Measurements from ENCODE around the gene TCN2. TPM values are rescaled to one million over a fixed set of nuclear protein-coding genes. Genes with fewer than 3 reads are reported as not detected.
"Not testable (repeated sequence)": the region's sequence is repeated elsewhere in the genome, so short reads cannot be mapped to it uniquely, and the experiment has no call there.

The TCN2 gene
- total RNA-seq, 4 donors from 2014 or later = 14.2 to 42.7 (median 33.3) TPM

DNA sequence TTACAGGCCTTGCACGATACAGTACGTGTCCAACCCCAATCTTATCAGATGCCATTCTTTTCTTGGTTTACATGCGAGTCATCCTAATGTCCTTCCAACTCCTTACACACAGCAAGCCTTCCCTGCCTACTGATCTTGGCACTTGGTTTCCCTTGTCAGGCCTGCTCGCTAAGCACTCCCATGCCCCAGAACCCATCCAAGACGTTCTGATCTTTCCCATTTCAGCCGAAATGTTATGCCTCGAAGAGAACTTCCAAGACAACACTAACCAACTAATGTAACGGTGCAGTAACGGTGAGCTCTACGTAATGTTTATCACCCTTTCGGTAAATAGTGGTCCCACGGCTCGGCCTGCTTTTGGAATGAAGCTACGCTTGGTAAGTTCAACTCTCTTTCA is 15.8 kb upstream of the TCN2 start:
- H3K4me1 ChIP-seq = peaks cover 5 to 27% (median 10%) of the 10 kb centered on the region in 3 donors
- no peak for TF ChIP-seq POLR2AphosphoS5 (IDR thresholded peaks at IDR 0.05)
- TF ChIP-seq, protein P1, sequence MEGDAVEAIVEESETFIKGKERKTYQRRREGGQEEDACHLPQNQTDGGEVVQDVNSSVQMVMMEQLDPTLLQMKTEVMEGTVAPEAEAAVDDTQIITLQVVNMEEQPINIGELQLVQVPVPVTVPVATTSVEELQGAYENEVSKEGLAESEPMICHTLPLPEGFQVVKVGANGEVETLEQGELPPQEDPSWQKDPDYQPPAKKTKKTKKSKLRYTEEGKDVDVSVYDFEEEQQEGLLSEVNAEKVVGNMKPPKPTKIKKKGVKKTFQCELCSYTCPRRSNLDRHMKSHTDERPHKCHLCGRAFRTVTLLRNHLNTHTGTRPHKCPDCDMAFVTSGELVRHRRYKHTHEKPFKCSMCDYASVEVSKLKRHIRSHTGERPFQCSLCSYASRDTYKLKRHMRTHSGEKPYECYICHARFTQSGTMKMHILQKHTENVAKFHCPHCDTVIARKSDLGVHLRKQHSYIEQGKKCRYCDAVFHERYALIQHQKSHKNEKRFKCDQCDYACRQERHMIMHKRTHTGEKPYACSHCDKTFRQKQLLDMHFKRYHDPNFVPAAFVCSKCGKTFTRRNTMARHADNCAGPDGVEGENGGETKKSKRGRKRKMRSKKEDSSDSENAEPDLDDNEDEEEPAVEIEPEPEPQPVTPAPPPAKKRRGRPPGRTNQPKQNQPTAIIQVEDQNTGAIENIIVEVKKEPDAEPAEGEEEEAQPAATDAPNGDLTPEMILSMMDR (IDR thresholded peaks at IDR 0.05) = no peak
- TF ChIP-seq POLR2A (IDR thresholded peaks at IDR 0.05) = no peak
- TF ChIP-seq EP300 (IDR thresholded peaks at IDR 0.05) = no peak
- H3K9me3 ChIP-seq = no peaks in the 10 kb centered on the region
- peaks cover 4 to 35% of the 10 kb centered on the region in 2 donors for H3K36me3 ChIP-seq
- peak overlapping the region; percentile 57 to 66 for H3K4me3 ChIP-seq
- ATAC-seq = no peak
- peak overlapping the region in 3 of 4 donors; percentile 79 to 80 (median 79) for H3K27ac ChIP-seq
- H3K27me3 ChIP-seq = peaks cover 7% of the 10 kb centered on the region
- WGBS, 2 donors (ENCODE audit: low coverage in 1 of 2) = 2 to 3% methylated on average over 14 of the region's 14 CpGs

DNA sequence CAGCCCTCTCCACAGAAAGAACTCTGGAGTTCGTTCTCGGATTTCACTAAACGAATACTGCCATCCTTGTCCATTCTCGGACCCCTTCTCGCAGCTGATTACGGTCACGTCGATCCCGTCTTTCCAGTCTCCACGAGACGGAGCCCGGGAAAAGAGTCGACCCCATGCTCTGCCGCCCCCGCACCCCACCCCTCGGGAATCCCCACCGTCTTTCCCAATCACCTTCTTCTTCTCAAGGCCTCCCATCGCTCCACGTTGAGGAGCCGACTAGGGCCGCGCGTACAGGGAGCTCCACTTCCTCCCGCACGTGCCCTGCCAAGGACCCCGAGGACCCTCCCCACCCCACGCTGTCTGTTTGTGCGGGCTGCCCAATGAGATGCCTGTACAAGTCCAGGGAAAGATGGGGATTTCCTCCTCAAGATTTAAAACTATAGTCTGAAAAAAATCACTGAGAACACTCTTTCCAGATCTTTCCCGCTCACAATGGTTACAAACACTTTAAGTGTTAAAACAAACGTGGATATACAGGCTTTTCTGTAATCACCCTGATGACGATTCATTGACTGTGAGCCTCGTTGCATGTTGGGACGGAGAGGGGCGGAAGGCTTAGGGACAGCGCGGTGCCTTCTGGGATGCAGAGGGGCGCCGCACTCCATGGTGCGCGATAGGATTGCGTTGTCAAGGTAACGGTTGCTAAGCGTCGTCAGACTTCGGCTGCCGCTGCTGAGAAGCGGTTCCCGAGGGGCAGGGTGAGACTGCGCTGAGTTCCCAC is 15.2 kb upstream of the TCN2 start, which contains the start of gene PES1:
Gene PES1, minus strand, starts transcription at position 323 of the 772 bp plus-strand sequence. Its CDS starts 77 bp downstream, at position 246.
- Histone ChIP-seq H3K27me3 (peaks cover 10% of the 10 kb centered on the region), H3K4me3 (peak within 1 kb of the TSS; percentile 57 to 66), H3K27ac (peak within 1 kb of the TSS; percentile 32 to 80 (median 79)), H3K9me3 (no peaks in the 10 kb centered on the region), H3K4me1 (peaks cover 5 to 27% (median 10%) of the 10 kb centered on the region in 3 donors), H3K36me3 (peaks cover 4 to 29% of the 10 kb centered on the region in 2 donors)
- TF ChIP-seq, protein P1 (IDR thresholded peaks at IDR 0.05) = no peak
- peak; percentile 72 for TF ChIP-seq POLR2AphosphoS5 (IDR thresholded peaks at IDR 0.05)
- TF ChIP-seq POLR2A (IDR thresholded peaks at IDR 0.05) = peak in 1 of 2 donors; percentile 37
- peak; percentile 100 for ATAC-seq
- whole genome bisulfite sequencing, 2 donors (ENCODE audit: low coverage in 1 of 2) = 0% methylated on average over 10 to 23 of the region's 49 CpGs

DNA sequence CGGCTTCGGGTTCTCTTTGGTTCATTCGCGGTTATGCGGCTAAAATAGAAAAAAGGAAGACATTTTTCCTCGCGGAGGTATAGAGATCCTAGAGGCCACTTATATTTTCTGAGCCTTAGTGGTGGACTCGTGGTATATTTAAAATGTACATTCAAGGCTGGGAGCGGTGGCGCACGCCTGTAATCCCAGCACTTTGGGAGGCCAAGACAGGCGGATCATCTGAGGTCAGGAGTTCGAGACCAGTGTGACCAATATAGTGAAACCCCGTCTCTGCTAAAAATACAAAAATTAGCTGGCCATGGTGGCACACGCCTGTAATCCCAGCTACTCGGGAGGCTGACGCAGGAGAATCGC is 14.6 kb upstream of the TCN2 start:
- H3K9me3 ChIP-seq, ATAC-seq: not testable (repeated sequence)
- Histone ChIP-seq H3K4me3 (peak overlapping the region; percentile 32 to 66), H3K27ac (peak overlapping the region in 3 of 4 donors; percentile 0 to 79 (median 79)), H3K4me1 (peaks cover 5 to 27% (median 10%) of the 10 kb centered on the region in 3 donors), H3K36me3 (peaks cover 3 to 23% of the 10 kb centered on the region in 2 donors), H3K27me3 (peaks cover 13% of the 10 kb centered on the region)
- TF ChIP-seq, protein P1 (IDR thresholded peaks at IDR 0.05) = peak in 1 of 4 experiments; percentile 9
- WGBS, 2 donors (ENCODE audit: low coverage in 1 of 2) = 62 to 80% methylated on average over 4 to 7 of the region's 18 CpGs

- Histone ChIP-seq H3K4me3 (no peak overlapping the region), H3K9me3 (no peaks in the 10 kb centered on the region), H3K4me1 (peaks cover 0 to 7% (median 0%) of the 10 kb centered on the region in 3 donors), H3K36me3 (no peaks in the 10 kb centered on the region), H3K27ac (no peak overlapping the region), H3K27me3 (peaks cover 13% of the 10 kb centered on the region)
- TF ChIP-seq POLR2AphosphoS5 (IDR thresholded peaks at IDR 0.05) (no peak), POLR2A (IDR thresholded peaks at IDR 0.05) (no peak), EP300 (IDR thresholded peaks at IDR 0.05) (no peak)
- TF ChIP-seq, protein P1 (IDR thresholded peaks at IDR 0.05) = no peak
- ATAC-seq = no peak
- WGBS, 2 donors (ENCODE audit: low coverage in 1 of 2) = 15 to 50% methylated on average over 2 of the region's 2 CpGs
These were observed 10.8 kb upstream of the TCN2 start for GRCh38 chr22:30596199-30596598.

- ATAC-seq = no peak
- H3K4me1 ChIP-seq = peaks cover 0 to 6% (median 0%) of the 10 kb centered on the region in 3 donors
- no peaks in the 10 kb centered on the region for H3K36me3 ChIP-seq
- no peak overlapping the region for H3K27ac ChIP-seq
- H3K4me3 ChIP-seq = no peak overlapping the region
- TF ChIP-seq EP300 (IDR thresholded peaks at IDR 0.05) = no peak
- TF ChIP-seq POLR2A (IDR thresholded peaks at IDR 0.05) = no peak
- TF ChIP-seq, protein P1 (IDR thresholded peaks at IDR 0.05) = no peak
- TF ChIP-seq POLR2AphosphoS5 (IDR thresholded peaks at IDR 0.05) = no peak
- no peaks in the 10 kb centered on the region for H3K9me3 ChIP-seq
- H3K27me3 ChIP-seq = peaks cover 13% of the 10 kb centered on the region
- WGBS, 2 donors (ENCODE audit: low coverage in 1 of 2) = no CpG with 5 or more reads among the region's 29 CpGs
These were observed 10.1 kb upstream of the TCN2 start for GRCh38 chr22:30596886-30597285.
